GM23338 (cell line): Measurements from ENCODE around the gene MFRP. TPM values are rescaled to one million over a fixed set of nuclear protein-coding genes. Genes with fewer than 3 reads are reported as not detected.

ENCODE experiments used
- ATAC-seq: fragments of 200-7000 bp; cut with Tn5 transposase; 3 replicates; pipeline ENCODE4 v1.9.1; 2020
- DNase-seq: peaks from one replicate; pipeline ENCODE4 v3.0.0-alpha.2; 2015; ENCODE audit warnings: low spot score
- H2AFZ ChIP-seq: fragments of 200-600 bp; sonication (generic); 2 replicates; pipeline ENCODE4 v1.8.0; 2016; ENCODE audit warnings: antibody characterized with exemption, mild to moderate bottlenecking, moderate library complexity
- H3F3A ChIP-seq: fragments of 200-600 bp; sonication (generic); replicated peaks from 2 replicates; pipeline ENCODE4 v1.8.0; 2017; ENCODE audit warnings: antibody characterized with exemption, mixed run types, low read depth
- H3K27ac ChIP-seq: fragments of 200-600 bp; sonication (generic); 2 replicates; pipeline ENCODE4 v1.6.1; 2016; ENCODE audit warnings: low read depth
- H3K27me3 ChIP-seq: fragments of 200-600 bp; sonication (generic); 2 replicates; pipeline ENCODE4 v1.8.0; 2016; ENCODE audit warnings: mild to moderate bottlenecking, mixed run types, moderate library complexity; ENCODE audit not compliant: insufficient read depth
- H3K36me3 ChIP-seq: fragments of 200-600 bp; sonication (generic); 2 replicates; pipeline ENCODE4 v1.8.0; 2016; ENCODE audit warnings: mild to moderate bottlenecking; ENCODE audit not compliant: insufficient read depth
- H3K4me1 ChIP-seq: fragments of 200-600 bp; sonication (generic); 2 replicates; pipeline ENCODE4 v1.8.0; 2016; ENCODE audit warnings: mild to moderate bottlenecking, moderate library complexity; ENCODE audit not compliant: insufficient read depth
- H3K4me2 ChIP-seq: fragments of 200-600 bp; sonication (generic); 2 replicates; pipeline ENCODE4 v1.7.1; 2017; ENCODE audit warnings: mixed run types
- H3K4me3 ChIP-seq: fragments of 200-600 bp; sonication (generic); 2 replicates; pipeline ENCODE4 v1.6.1; 2016; ENCODE audit warnings: mixed run types
- H3K79me2 ChIP-seq: fragments of 200-600 bp; sonication (generic); replicated peaks from 2 replicates; pipeline ENCODE4 v1.8.0; 2017; ENCODE audit warnings: mild to moderate bottlenecking; ENCODE audit not compliant: insufficient read depth
- H3K9me2 ChIP-seq: fragments of 200-600 bp; sonication (generic); 2 replicates; pipeline ENCODE4 v1.8.0; 2017; ENCODE audit not compliant: insufficient read depth
- H4K20me1 ChIP-seq: fragments of 200-600 bp; sonication (generic); replicated peaks from 2 replicates; pipeline ENCODE4 v1.8.0; 2017; ENCODE audit warnings: mild to moderate bottlenecking; ENCODE audit not compliant: insufficient read depth
- H3K27ac Mint-ChIP-seq: 2 replicates; pipeline ENCODE4 v1.8.0; 2020; ENCODE audit warnings: inconsistent platforms, mild to moderate bottlenecking, moderate library complexity, mixed read lengths
- H3K27me3 Mint-ChIP-seq: 3 replicates; pipeline ENCODE4 v1.8.0; 2022; ENCODE audit warnings: low read depth, mild to moderate bottlenecking, moderate library complexity, mixed read lengths, inconsistent platforms; ENCODE audit not compliant: insufficient read depth, poor library complexity
- H3K36me3 Mint-ChIP-seq: 3 replicates; pipeline ENCODE4 v1.8.0; 2021; ENCODE audit warnings: low read depth, mild to moderate bottlenecking, inconsistent platforms, moderate library complexity, mixed read lengths
- H3K4me1 Mint-ChIP-seq: 3 replicates; pipeline ENCODE4 v1.8.0; 2020; ENCODE audit warnings: mild to moderate bottlenecking, inconsistent platforms, mixed read lengths
- H3K4me3 Mint-ChIP-seq: 3 replicates; pipeline ENCODE4 v1.8.0; 2021; ENCODE audit warnings: moderate library complexity, mild to moderate bottlenecking, inconsistent platforms, mixed read lengths
- H3K9me3 Mint-ChIP-seq: 3 replicates; pipeline ENCODE4 v1.8.0; 2020; ENCODE audit warnings: moderate library complexity, mild to moderate bottlenecking, inconsistent platforms, mixed read lengths
- CREB1 ChIP-seq: fragments of 250-450 bp; sonication (Bioruptor Pico); IDR thresholded peaks from 2 replicates; pipeline ENCODE4 v1.5.0; 2020; ENCODE audit warnings: low read depth, mild to moderate bottlenecking, moderate library complexity
- EZH2 ChIP-seq: fragments of 200-600 bp; sonication (generic); IDR thresholded peaks from one replicate; pipeline ENCODE4 v1.8.0; 2017; ENCODE audit warnings: antibody characterized with exemption, mild to moderate bottlenecking, low read depth; ENCODE audit not compliant: unreplicated experiment
- EZH2phosphoT487 ChIP-seq: fragments of 200-600 bp; sonication (generic); IDR thresholded peaks from one replicate; pipeline ENCODE4 v1.8.1; 2018; ENCODE audit warnings: antibody characterized with exemption; ENCODE audit not compliant: unreplicated experiment
- NANOG ChIP-seq: IDR thresholded peaks from 2 replicates; pipeline ENCODE4 v1.6.1; 2016; ENCODE audit warnings: antibody characterized with exemption, borderline replicate concordance
- POLR2AphosphoS5 ChIP-seq: IDR thresholded peaks from 2 replicates; pipeline ENCODE4 v1.6.1; 2016; ENCODE audit warnings: antibody characterized with exemption, low read depth
- STAT1 ChIP-seq: IDR thresholded peaks from one replicate; pipeline ENCODE4 v1.6.1; 2016; ENCODE audit warnings: antibody characterized with exemption; ENCODE audit not compliant: unreplicated experiment
- ZNF114 ChIP-seq: fragments of 250-450 bp; sonication (Bioruptor Pico); IDR thresholded peaks from 2 replicates; pipeline ENCODE4 v1.5.0; 2020; ENCODE audit warnings: mild to moderate bottlenecking, moderate library complexity
- ZNF331 ChIP-seq: fragments of 250-450 bp; sonication (Bioruptor Pico); IDR thresholded peaks from 2 replicates; pipeline ENCODE4 v1.5.0; 2020; ENCODE audit warnings: low read depth, mild to moderate bottlenecking, moderate library complexity
- polyA plus RNA-seq: library from polyadenylated mRNA; unstranded; fragments of >200 nt; fragmentation: Nextera tagmentation; extraction: Ambion mirVana; gene quantifications from 2 replicates; pipeline ENCODE4 v1.2.1, GENCODE V29; 2016
- total RNA-seq: library from RNA; depleted of rRNA; stranded (reverse); fragments of >200 nt; shearing (Covaris generic); gene quantifications from 2 replicates; pipeline ENCODE4 v1.2.3, GENCODE V29; 2014
- TF ChIP-seq, protein P1 (sequence below): IDR thresholded peaks from 2 replicates; pipeline ENCODE4 v1.6.1; 2016; ENCODE audit warnings: antibody characterized with exemption
- TF ChIP-seq, protein P2 (sequence below), 2 experiments: fragments of 200-600 bp in 1 of 2; sonication (generic) in 1 of 2; conservative IDR thresholded peaks; 2 replicates each; pipeline versions ENCODE4 v1.5.1 to v1.6.1; 2016 to 2017; ENCODE audit warnings: antibody characterized with exemption in 2 of 2, low read depth in 2 of 2, mild to moderate bottlenecking in 2 of 2, moderate library complexity in 1 of 2
- TF ChIP-seq, protein P3 (sequence below): fragments of 250-450 bp; sonication (Bioruptor Pico); IDR thresholded peaks from 2 replicates; pipeline ENCODE4 v1.5.0; 2020; ENCODE audit warnings: mild to moderate bottlenecking, moderate library complexity
- TF ChIP-seq, protein P4 (sequence below): IDR thresholded peaks from one replicate; pipeline ENCODE4 v1.6.1; 2018; ENCODE audit warnings: antibody characterized with exemption; ENCODE audit not compliant: unreplicated experiment

MFRP gene
- total and polyA plus RNA-seq, 2 experiments from 2014 or later: 0.03 TPM; not detected in 1

DNA sequence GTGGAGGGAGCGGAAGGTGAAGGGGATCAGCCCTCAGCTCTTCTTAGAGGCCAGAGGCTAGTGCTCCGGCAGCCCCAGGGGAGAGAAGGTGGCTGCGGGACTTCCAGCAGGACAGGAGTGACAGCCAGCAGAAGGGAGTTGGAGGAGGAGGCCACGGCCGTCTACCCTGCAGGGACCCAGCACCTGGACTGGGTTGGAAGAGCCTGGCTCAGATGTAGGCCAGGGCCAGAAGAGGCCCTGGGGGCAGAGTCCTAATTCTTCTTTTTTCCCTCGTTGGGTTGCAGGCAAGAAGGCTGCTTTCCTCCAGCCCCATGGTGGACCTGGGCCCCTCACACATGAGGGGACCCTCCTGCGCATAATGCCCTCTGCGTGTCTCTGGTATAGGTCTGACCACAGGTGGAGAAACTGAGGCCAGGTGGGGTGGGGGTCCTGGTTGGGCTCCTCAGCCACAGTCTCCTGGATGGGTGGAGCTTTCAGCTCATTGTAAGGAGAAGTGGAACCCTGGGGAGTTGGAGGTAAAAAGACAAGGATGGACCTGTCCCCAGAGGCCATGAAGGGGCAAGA is 27.3 kb downstream of the MFRP start:
- Mint-ChIP-seq H3K27me3 (peaks cover 53% of the 10 kb centered on the region), H3K36me3 (peaks cover 2% of the 10 kb centered on the region; the same call in 1 of the 3 replicates), H3K27ac (peak overlapping the region; percentile 91), H3K9me3 (no peaks in the 10 kb centered on the region), H3K4me1 (peaks cover 40% of the 10 kb centered on the region), H3K4me3 (peak overlapping the region; percentile 54)
- ATAC-seq (no peak), DNase-seq (no peak)
- Histone ChIP-seq H3K4me2 (peak overlapping the region; percentile 98), H3K79me2 (no peaks in the 10 kb centered on the region), H3K9me2 (no peaks in the 10 kb centered on the region), H3K27me3 (peaks cover 42% of the 10 kb centered on the region), H3K27ac (no peak overlapping the region), H2AFZ (peak overlapping the region; percentile 49; the same call in 1 of the 2 replicates), H3F3A (peaks cover 22% of the 10 kb centered on the region), H4K20me1 (0 out of 2 replicates have a peak, but pooled peaks cover 3% of the 10 kb centered on the region), H3K4me3 (peak overlapping the region; percentile 80; the same call in 1 of the 2 replicates), H3K36me3 (no peaks in the 10 kb centered on the region), H3K4me1 (peaks cover 52% of the 10 kb centered on the region)
- TF ChIP-seq, protein P1, sequence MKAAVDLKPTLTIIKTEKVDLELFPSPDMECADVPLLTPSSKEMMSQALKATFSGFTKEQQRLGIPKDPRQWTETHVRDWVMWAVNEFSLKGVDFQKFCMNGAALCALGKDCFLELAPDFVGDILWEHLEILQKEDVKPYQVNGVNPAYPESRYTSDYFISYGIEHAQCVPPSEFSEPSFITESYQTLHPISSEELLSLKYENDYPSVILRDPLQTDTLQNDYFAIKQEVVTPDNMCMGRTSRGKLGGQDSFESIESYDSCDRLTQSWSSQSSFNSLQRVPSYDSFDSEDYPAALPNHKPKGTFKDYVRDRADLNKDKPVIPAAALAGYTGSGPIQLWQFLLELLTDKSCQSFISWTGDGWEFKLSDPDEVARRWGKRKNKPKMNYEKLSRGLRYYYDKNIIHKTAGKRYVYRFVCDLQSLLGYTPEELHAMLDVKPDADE: no peak
- TF ChIP-seq, protein P2, sequence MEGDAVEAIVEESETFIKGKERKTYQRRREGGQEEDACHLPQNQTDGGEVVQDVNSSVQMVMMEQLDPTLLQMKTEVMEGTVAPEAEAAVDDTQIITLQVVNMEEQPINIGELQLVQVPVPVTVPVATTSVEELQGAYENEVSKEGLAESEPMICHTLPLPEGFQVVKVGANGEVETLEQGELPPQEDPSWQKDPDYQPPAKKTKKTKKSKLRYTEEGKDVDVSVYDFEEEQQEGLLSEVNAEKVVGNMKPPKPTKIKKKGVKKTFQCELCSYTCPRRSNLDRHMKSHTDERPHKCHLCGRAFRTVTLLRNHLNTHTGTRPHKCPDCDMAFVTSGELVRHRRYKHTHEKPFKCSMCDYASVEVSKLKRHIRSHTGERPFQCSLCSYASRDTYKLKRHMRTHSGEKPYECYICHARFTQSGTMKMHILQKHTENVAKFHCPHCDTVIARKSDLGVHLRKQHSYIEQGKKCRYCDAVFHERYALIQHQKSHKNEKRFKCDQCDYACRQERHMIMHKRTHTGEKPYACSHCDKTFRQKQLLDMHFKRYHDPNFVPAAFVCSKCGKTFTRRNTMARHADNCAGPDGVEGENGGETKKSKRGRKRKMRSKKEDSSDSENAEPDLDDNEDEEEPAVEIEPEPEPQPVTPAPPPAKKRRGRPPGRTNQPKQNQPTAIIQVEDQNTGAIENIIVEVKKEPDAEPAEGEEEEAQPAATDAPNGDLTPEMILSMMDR (conservative IDR thresholded peaks at IDR 0.05; ENCODE audit: low read depth in 2 of 2): no peak
- TF ChIP-seq ZNF331 (CRISPR knock-in tag) (no peak), CREB1 (CRISPR knock-in tag) (no peak), STAT1 (no peak), ZNF114 (CRISPR knock-in tag) (no peak), EZH2phosphoT487 (no peak), POLR2AphosphoS5 (no peak), EZH2 (no peak), NANOG (no peak)
- TF ChIP-seq, protein P3, sequence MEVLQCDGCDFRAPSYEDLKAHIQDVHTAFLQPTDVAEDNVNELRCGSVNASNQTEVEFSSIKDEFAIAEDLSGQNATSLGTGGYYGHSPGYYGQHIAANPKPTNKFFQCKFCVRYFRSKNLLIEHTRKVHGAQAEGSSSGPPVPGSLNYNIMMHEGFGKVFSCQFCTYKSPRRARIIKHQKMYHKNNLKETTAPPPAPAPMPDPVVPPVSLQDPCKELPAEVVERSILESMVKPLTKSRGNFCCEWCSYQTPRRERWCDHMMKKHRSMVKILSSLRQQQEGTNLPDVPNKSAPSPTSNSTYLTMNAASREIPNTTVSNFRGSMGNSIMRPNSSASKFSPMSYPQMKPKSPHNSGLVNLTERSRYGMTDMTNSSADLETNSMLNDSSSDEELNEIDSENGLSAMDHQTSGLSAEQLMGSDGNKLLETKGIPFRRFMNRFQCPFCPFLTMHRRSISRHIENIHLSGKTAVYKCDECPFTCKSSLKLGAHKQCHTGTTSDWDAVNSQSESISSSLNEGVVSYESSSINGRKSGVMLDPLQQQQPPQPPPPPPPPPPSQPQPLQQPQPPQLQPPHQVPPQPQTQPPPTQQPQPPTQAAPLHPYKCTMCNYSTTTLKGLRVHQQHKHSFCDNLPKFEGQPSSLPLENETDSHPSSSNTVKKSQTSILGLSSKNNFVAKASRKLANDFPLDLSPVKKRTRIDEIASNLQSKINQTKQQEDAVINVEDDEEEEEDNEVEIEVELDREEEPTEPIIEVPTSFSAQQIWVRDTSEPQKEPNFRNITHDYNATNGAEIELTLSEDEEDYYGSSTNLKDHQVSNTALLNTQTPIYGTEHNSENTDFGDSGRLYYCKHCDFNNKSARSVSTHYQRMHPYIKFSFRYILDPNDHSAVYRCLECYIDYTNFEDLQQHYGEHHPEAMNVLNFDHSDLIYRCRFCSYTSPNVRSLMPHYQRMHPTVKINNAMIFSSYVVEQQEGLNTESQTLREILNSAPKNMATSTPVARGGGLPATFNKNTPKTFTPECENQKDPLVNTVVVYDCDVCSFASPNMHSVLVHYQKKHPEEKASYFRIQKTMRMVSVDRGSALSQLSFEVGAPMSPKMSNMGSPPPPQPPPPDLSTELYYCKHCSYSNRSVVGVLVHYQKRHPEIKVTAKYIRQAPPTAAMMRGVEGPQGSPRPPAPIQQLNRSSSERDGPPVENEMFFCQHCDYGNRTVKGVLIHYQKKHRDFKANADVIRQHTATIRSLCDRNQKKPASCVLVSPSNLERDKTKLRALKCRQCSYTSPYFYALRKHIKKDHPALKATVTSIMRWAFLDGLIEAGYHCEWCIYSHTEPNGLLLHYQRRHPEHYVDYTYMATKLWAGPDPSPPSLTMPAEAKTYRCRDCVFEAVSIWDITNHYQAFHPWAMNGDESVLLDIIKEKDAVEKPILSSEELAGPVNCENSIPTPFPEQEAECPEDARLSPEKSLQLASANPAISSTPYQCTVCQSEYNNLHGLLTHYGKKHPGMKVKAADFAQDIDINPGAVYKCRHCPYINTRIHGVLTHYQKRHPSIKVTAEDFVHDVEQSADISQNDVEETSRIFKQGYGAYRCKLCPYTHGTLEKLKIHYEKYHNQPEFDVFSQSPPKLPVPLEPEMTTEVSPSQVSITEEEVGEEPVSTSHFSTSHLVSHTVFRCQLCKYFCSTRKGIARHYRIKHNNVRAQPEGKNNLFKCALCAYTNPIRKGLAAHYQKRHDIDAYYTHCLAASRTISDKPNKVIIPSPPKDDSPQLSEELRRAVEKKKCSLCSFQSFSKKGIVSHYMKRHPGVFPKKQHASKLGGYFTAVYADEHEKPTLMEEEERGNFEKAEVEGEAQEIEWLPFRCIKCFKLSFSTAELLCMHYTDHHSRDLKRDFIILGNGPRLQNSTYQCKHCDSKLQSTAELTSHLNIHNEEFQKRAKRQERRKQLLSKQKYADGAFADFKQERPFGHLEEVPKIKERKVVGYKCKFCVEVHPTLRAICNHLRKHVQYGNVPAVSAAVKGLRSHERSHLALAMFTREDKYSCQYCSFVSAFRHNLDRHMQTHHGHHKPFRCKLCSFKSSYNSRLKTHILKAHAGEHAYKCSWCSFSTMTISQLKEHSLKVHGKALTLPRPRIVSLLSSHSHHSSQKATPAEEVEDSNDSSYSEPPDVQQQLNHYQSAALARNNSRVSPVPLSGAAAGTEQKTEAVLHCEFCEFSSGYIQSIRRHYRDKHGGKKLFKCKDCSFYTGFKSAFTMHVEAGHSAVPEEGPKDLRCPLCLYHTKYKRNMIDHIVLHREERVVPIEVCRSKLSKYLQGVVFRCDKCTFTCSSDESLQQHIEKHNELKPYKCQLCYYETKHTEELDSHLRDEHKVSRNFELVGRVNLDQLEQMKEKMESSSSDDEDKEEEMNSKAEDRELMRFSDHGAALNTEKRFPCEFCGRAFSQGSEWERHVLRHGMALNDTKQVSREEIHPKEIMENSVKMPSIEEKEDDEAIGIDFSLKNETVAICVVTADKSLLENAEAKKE (CRISPR knock-in tag): no peak
- TF ChIP-seq, protein P4, sequence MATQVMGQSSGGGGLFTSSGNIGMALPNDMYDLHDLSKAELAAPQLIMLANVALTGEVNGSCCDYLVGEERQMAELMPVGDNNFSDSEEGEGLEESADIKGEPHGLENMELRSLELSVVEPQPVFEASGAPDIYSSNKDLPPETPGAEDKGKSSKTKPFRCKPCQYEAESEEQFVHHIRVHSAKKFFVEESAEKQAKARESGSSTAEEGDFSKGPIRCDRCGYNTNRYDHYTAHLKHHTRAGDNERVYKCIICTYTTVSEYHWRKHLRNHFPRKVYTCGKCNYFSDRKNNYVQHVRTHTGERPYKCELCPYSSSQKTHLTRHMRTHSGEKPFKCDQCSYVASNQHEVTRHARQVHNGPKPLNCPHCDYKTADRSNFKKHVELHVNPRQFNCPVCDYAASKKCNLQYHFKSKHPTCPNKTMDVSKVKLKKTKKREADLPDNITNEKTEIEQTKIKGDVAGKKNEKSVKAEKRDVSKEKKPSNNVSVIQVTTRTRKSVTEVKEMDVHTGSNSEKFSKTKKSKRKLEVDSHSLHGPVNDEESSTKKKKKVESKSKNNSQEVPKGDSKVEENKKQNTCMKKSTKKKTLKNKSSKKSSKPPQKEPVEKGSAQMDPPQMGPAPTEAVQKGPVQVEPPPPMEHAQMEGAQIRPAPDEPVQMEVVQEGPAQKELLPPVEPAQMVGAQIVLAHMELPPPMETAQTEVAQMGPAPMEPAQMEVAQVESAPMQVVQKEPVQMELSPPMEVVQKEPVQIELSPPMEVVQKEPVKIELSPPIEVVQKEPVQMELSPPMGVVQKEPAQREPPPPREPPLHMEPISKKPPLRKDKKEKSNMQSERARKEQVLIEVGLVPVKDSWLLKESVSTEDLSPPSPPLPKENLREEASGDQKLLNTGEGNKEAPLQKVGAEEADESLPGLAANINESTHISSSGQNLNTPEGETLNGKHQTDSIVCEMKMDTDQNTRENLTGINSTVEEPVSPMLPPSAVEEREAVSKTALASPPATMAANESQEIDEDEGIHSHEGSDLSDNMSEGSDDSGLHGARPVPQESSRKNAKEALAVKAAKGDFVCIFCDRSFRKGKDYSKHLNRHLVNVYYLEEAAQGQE: no peak
